ENCODE measurements around the gene TIAM1.

The TIAM1 gene

GRCh38 chr21:31366825-31367224, 22.8 kb upstream of the TIAM1 start:
- TF ChIP-seq CTCF (IDR thresholded peaks at IDR 0.05) (no peak), ZFX (IDR thresholded peaks at IDR 0.05; ENCODE audit: borderline replicate concordance) (no peak)
- H3K27ac ChIP-seq, result no peak overlapping the region

GRCh38 chr21:31364253-31364945, 20.3 kb upstream of the TIAM1 start:
- TF ChIP-seq CTCF (IDR thresholded peaks at IDR 0.05) (no peak), ZFX (IDR thresholded peaks at IDR 0.05; ENCODE audit: borderline replicate concordance) (no peak)
- no peak overlapping the region for H3K27ac ChIP-seq

GRCh38 chr21:31363720-31364119, 19.7 kb upstream of the TIAM1 start:
- no peak for TF ChIP-seq CTCF (IDR thresholded peaks at IDR 0.05)
- no peak for TF ChIP-seq ZFX (IDR thresholded peaks at IDR 0.05; ENCODE audit: borderline replicate concordance)
- no peak overlapping the region for H3K27ac ChIP-seq

- no peak overlapping the region for H3K27ac ChIP-seq
- TF ChIP-seq ZFX (IDR thresholded peaks at IDR 0.05; ENCODE audit: borderline replicate concordance) (no peak), CTCF (IDR thresholded peaks at IDR 0.05) (no peak)
Observed at GRCh38 chr21:31360717-31361116, 16.7 kb upstream of the TIAM1 start.

- TF ChIP-seq CTCF (IDR thresholded peaks at IDR 0.05) (no peak), ZFX (IDR thresholded peaks at IDR 0.05; ENCODE audit: borderline replicate concordance) (no peak)
- H3K27ac ChIP-seq, result no peak overlapping the region
Observed at GRCh38 chr21:31358158-31358557, 14.1 kb upstream of the TIAM1 start.

GRCh38 chr21:31356440-31356839, 12.4 kb upstream of the TIAM1 start:
- TF ChIP-seq CTCF (IDR thresholded peaks at IDR 0.05) (no peak), ZFX (IDR thresholded peaks at IDR 0.05; ENCODE audit: borderline replicate concordance) (no peak)
- no peak overlapping the region for H3K27ac ChIP-seq

- TF ChIP-seq CTCF (IDR thresholded peaks at IDR 0.05) (no peak), ZFX (IDR thresholded peaks at IDR 0.05; ENCODE audit: borderline replicate concordance) (no peak)
Observed at GRCh38 chr21:31354604-31355443, 10.8 kb upstream of the TIAM1 start.

More at GRCh38 chr21:31354604-31355443, 10.8 kb upstream of the TIAM1 start:
- no peak overlapping the region for H3K27ac ChIP-seq
